K562 (cell line): ENCODE measurements around the gene GPAT2. TPM values are rescaled to one million over a fixed set of nuclear protein-coding genes. Genes with fewer than 3 reads are reported as not detected.
A peak's percentile ranks its signal among the peaks of the same experiment; 100 is the strongest.
"Not testable (repeated sequence)": the region's sequence is repeated elsewhere in the genome, so short reads cannot be mapped to it uniquely, and the experiment has no call there.

Experiments used
- ATAC-seq: fragments of 200-7000 bp; cut with Tn5 transposase; 3 replicates; pipeline ENCODE4 v1.9.1; 2020; ENCODE audit warnings: moderate library complexity
- BruUV-seq: library from RNA; stranded (reverse); fragments of 400-500 nt; replicated peaks from 2 replicates; lab custom pipeline; 2021; lab: Mats Ljungman, UMichigan
- CTCF ChIA-PET: fragments of 300-600 bp; formaldehyde crosslinking; extraction: SDS; loops from one replicate; lab custom pipeline; 2021; ENCODE audit warnings: low intra/inter-chr PET ratio; lab: Yijun Ruan, JAX
- POLR2A ChIA-PET: fragments of 300-600, 350-650 bp; sonication (Branson Sonifier 250); formaldehyde crosslinking; extraction: SDS; loops from one replicate; lab custom pipeline; 2021; ENCODE audit warnings: antibody characterized with exemption, inconsistent platforms; lab: Yijun Ruan, JAX
- DNase-seq, 4 experiments: peaks; one replicate each; pipeline versions ENCODE4 v3.0.0 to v3.0.0-alpha.2; 2011 to 2018; ENCODE audit warnings: low spot score in 3 of 4, mixed read lengths in 3 of 4; ENCODE audit errors: extremely low read depth in 1 of 4
- FAIRE-seq: peaks from 2 replicates; lab custom pipeline; 2011; peaks lifted over from hg19 to GRCh38; lab: Jason Lieb, UNC
- H2AFZ ChIP-seq: 2 replicates; pipeline ENCODE4 v1.6.0; 2011; ENCODE audit warnings: low read depth, low read length, control low read depth, inconsistent platforms
- H3K27ac ChIP-seq: fragments of 200-600 bp; 3 replicates; pipeline ENCODE4 v1.8.0; 2011; ENCODE audit warnings: low read depth, mild to moderate bottlenecking, control low read depth, inconsistent platforms, low read length, moderate library complexity, mixed read lengths; ENCODE audit errors: extremely low read depth
- H3K27me3 ChIP-seq, 2 experiments: fragments of 300-600 bp in 1 of 2; 2 replicates in 1 of 2; 3 replicates in 1 of 2; pipeline versions ENCODE4 v1.6.0 to v1.8.0; 2011; ENCODE audit warnings: inconsistent platforms in 2 of 2, low read length in 2 of 2, mild to moderate bottlenecking in 1 of 2, mixed read lengths in 1 of 2, moderate library complexity in 1 of 2; ENCODE audit not compliant: control insufficient read depth in 2 of 2, insufficient read depth in 2 of 2
- H3K36me3 ChIP-seq: fragments of 300-600 bp; 3 replicates; pipeline ENCODE4 v1.8.0; 2011; ENCODE audit warnings: mild to moderate bottlenecking, low read length, inconsistent platforms; ENCODE audit not compliant: control insufficient read depth, insufficient read depth
- H3K4me1 ChIP-seq, 2 experiments: fragments of 200-600 bp in 1 of 2; replicated peaks in 1 of 2; 2 replicates in 1 of 2; 3 replicates in 1 of 2; pipeline versions ENCODE4 v1.5.1 to v1.8.0; 2011; ENCODE audit warnings: inconsistent platforms in 2 of 2, low read length in 2 of 2, mild to moderate bottlenecking in 1 of 2, mixed read lengths in 1 of 2, moderate library complexity in 1 of 2; ENCODE audit not compliant: control insufficient read depth in 2 of 2, insufficient read depth in 2 of 2
- H3K4me2 ChIP-seq: 2 replicates; pipeline ENCODE4 v1.6.1; 2011; ENCODE audit warnings: low read length, control low read depth, inconsistent platforms, mixed read lengths; ENCODE audit not compliant: insufficient read depth
- H3K4me3 ChIP-seq: fragments of 200-600 bp; sonication (generic), shearing (Covaris generic); 2 replicates; pipeline ENCODE4 v1.5.1; 2016; ENCODE audit warnings: control low read depth, inconsistent platforms
- H3K79me2 ChIP-seq: fragments of 200-600 bp; 3 replicates; pipeline ENCODE4 v1.8.0; 2011; ENCODE audit warnings: low read length, inconsistent platforms; ENCODE audit not compliant: control insufficient read depth, insufficient read depth
- H3K9ac ChIP-seq, 2 experiments: 2 replicates each; pipeline versions ENCODE4 v1.6.0 to v1.6.1; 2011; ENCODE audit warnings: low read depth in 2 of 2, low read length in 2 of 2, control low read depth in 1 of 2, inconsistent platforms in 1 of 2, mild to moderate bottlenecking in 1 of 2, mixed read lengths in 1 of 2; ENCODE audit not compliant: insufficient read depth in 1 of 2
- H3K9me1 ChIP-seq: one replicate; pipeline ENCODE4 v1.6.0; 2011; ENCODE audit warnings: inconsistent platforms, mild to moderate bottlenecking, low read length, moderate library complexity; ENCODE audit not compliant: control insufficient read depth, insufficient read depth
- H3K9me3 ChIP-seq: replicated peaks from 2 replicates; pipeline ENCODE4 v1.5.1; 2011; ENCODE audit warnings: low read depth, low read length, inconsistent platforms; ENCODE audit not compliant: control insufficient read depth, insufficient read depth
- H4K20me1 ChIP-seq: replicated peaks from 2 replicates; pipeline ENCODE4 v1.6.1; 2011; ENCODE audit warnings: low read length, inconsistent platforms, mixed read lengths; ENCODE audit not compliant: control insufficient read depth, insufficient read depth
- FOSL1 ChIP-seq: fragments of 200-800 bp; sonication (Bioruptor generic); conservative IDR thresholded peaks from 2 replicates; pipeline ENCODE4 v1.6.1; 2016; ENCODE audit warnings: missing genetic modification characterization, missing compliant biosample characterization
- RAD21 ChIP-seq, 2 experiments: fragments of 250-450 bp in 1 of 2; fragments of 450-650 bp in 1 of 2; sonication (Bioruptor Pico) in 1 of 2; formaldehyde crosslinking in 1 of 2; IDR thresholded peaks in 1 of 2; conservative IDR thresholded peaks in 1 of 2; 2 replicates each; pipeline versions ENCODE4 v1.4.0 to v1.8.0; 2020 to 2022; ENCODE audit warnings: mild to moderate bottlenecking in 2 of 2, moderate library complexity in 1 of 2
- WGBS: fragments of 100-300 bp; shearing (Covaris generic); methylation state at CpG from one replicate; pipeline ENCODE4 v1.1.6; 2016; ENCODE audit warnings: low coverage, mixed read lengths; ENCODE audit not compliant: insufficient coverage; ENCODE audit errors: missing lambda C conversion rate; 5-methylcytosine and 5-hydroxymethylcytosine counted together
- in situ Hi-C: fragments of 300-500 bp; cut with MboI; formaldehyde crosslinking; loops from 4 replicates; pipeline ENCODE4 v1.15.0; 2018; ENCODE audit warnings: inconsistent platforms, mixed read lengths
- intact Hi-C: fragments of 100-400 bp; cut with micrococcal nuclease; formaldehyde crosslinking; loops from 2 replicates; pipeline ENCODE4 v1.14.2; 2022
- polyA plus RNA-seq, 8 experiments: library from polyadenylated mRNA; depleted of rRNA in 4 of 8; stranded (reverse) in 5 of 8; unstranded in 3 of 8; fragments of >200 nt; fragmentation: Nextera tagmentation in 2 of 8; fragmentation: Illumina TruSeq in 1 of 8; extraction: Ambion mirVana in 2 of 8; extraction: Trizol in 1 of 8; gene quantifications; 2 replicates each; pipeline versions ENCODE4 v1.2.1 to v1.2.3, GENCODE V29; 2011 to 2014; ENCODE audit warnings: inconsistent platforms in 1 of 8, missing spikeins in 1 of 8
- total RNA-seq, 7 experiments: library from RNA; depleted of rRNA in 6 of 7; stranded (reverse); fragments of >200 nt in 6 of 7; fragmentation: Illumina TruSeq in 2 of 7; extraction: Trizol in 2 of 7; gene quantifications; 2 replicates each; pipeline versions ENCODE4 v1.2.1 to v1.2.3, GENCODE V29; 2011 to 2021; ENCODE audit warnings: low replicate concordance in 1 of 7
- TF ChIP-seq, protein P1 (sequence below): fragments of 200-800 bp; sonication (Bioruptor generic); IDR thresholded peaks from 2 replicates; pipeline ENCODE4 v1.6.1; 2017; ENCODE audit warnings: missing genetic modification characterization, missing compliant biosample characterization
- TF ChIP-seq, protein P2 (sequence below), 3 experiments: IDR thresholded peaks in 2 of 3; conservative IDR thresholded peaks in 1 of 3; 2 replicates each; pipeline ENCODE4 v1.5.1; 2011 to 2012; ENCODE audit warnings: low read length in 3 of 3, mild to moderate bottlenecking in 3 of 3, control low read depth in 2 of 3, improper control_type of control experiment in 1 of 3, inconsistent platforms in 1 of 3, low read depth in 1 of 3, mixed read lengths in 1 of 3, moderate library complexity in 1 of 3; ENCODE audit not compliant: insufficient read depth in 2 of 3

GPAT2 gene
- total and polyA plus RNA-seq, 9 of the 15 experiments (the other 6 are each of a cell fraction or from before 2014, with no cell fraction given), result 0.01 to 1.2 (median 0.22) TPM; not detected in 3

DNA sequence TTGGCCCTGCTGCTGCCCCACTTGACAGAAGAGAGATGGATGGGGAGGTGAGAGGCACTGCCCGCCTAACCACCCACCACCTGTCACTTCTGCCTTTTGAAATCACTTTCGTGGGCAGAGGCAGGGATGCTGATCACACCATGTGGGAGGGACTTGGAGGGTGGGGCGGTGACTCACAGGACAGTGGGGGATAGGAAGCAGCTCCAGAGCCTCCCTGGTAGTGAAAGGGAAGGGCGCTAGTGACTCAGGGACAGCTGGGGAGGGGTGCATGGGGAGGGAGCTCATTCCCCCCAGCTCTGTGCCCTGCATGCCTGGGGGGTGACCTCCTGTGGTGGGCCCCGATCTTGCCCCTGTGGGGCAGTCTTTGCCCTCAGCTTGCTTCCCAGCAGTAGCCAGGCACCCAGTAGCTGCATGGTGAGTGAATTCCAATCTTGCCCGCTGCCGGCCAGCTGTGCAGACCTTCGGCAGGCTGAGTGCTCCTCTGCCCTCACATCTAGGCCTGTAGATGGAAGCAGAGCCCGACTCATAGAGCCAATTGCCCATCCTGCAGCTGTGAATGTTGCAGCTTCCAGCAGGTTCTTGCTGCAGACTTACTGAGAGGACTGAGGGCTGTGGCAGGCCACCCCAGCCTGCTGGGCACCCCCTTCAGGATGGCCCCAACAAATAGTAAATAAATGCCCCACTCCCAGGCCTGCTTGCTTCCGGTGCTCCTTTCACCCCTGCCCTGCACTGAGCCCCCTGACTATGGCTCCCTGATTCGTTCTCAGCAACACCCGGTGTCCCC, 28.6 kb upstream of the GPAT2 start:
- H4K20me1 ChIP-seq, CTCF ChIA-PET, H3K4me2 ChIP-seq, H2AFZ ChIP-seq, H3K36me3 ChIP-seq, H3K4me1 ChIP-seq, H3K9me1 ChIP-seq, H3K27ac ChIP-seq, BruUV-seq, intact Hi-C loops, H3K79me2 ChIP-seq, H3K4me3 ChIP-seq, H3K9ac ChIP-seq, H3K27me3 ChIP-seq, H3K9me3 ChIP-seq: not testable (repeated sequence)
- in situ Hi-C loops, result loop anchor here (5.0 kb wide), 1 partner anchor 1554 kb away; no protein-coding TSS in a partner anchor
- WGBS, result 6% methylated on average over 6 of the region's 12 CpGs
- peak; percentile 65 for FAIRE-seq
- POLR2A ChIA-PET, result interaction anchor here (0.6 kb wide), 2 partner anchors 128 to 1072 kb away, joined by 3 read pairs; no protein-coding TSS in a partner anchor
- DNase-seq, result peak in 1 of 4 experiments; percentile 3
- TF ChIP-seq, protein P1, sequence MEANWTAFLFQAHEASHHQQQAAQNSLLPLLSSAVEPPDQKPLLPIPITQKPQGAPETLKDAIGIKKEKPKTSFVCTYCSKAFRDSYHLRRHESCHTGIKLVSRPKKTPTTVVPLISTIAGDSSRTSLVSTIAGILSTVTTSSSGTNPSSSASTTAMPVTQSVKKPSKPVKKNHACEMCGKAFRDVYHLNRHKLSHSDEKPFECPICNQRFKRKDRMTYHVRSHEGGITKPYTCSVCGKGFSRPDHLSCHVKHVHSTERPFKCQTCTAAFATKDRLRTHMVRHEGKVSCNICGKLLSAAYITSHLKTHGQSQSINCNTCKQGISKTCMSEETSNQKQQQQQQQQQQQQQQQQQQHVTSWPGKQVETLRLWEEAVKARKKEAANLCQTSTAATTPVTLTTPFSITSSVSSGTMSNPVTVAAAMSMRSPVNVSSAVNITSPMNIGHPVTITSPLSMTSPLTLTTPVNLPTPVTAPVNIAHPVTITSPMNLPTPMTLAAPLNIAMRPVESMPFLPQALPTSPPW (CRISPR knock-in tag), result peak; percentile 35; the same call in 1 of the 2 replicates
- TF ChIP-seq RAD21 (CRISPR knock-in tag; conservative IDR thresholded peaks at IDR 0.05 in 1 of 2, IDR thresholded peaks at IDR 0.05 in 1 of 2), result peak in 1 of 2 experiments; percentile 34; a peak in 2 of 4 replicates
- TF ChIP-seq FOSL1, result peak; percentile 50; the same call in 1 of the 2 replicates
- TF ChIP-seq, protein P2, sequence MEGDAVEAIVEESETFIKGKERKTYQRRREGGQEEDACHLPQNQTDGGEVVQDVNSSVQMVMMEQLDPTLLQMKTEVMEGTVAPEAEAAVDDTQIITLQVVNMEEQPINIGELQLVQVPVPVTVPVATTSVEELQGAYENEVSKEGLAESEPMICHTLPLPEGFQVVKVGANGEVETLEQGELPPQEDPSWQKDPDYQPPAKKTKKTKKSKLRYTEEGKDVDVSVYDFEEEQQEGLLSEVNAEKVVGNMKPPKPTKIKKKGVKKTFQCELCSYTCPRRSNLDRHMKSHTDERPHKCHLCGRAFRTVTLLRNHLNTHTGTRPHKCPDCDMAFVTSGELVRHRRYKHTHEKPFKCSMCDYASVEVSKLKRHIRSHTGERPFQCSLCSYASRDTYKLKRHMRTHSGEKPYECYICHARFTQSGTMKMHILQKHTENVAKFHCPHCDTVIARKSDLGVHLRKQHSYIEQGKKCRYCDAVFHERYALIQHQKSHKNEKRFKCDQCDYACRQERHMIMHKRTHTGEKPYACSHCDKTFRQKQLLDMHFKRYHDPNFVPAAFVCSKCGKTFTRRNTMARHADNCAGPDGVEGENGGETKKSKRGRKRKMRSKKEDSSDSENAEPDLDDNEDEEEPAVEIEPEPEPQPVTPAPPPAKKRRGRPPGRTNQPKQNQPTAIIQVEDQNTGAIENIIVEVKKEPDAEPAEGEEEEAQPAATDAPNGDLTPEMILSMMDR (IDR thresholded peaks at IDR 0.05 in 2 of 3, conservative IDR thresholded peaks at IDR 0.05 in 1 of 3; ENCODE audit: insufficient read depth in 2 of 3, low read depth in 1 of 3, low read length in 3 of 3), result peak in 2 of 3 experiments; percentile 18 to 19; a peak in 1 of 6 replicates
- ATAC-seq, result peak; percentile 76

DNA sequence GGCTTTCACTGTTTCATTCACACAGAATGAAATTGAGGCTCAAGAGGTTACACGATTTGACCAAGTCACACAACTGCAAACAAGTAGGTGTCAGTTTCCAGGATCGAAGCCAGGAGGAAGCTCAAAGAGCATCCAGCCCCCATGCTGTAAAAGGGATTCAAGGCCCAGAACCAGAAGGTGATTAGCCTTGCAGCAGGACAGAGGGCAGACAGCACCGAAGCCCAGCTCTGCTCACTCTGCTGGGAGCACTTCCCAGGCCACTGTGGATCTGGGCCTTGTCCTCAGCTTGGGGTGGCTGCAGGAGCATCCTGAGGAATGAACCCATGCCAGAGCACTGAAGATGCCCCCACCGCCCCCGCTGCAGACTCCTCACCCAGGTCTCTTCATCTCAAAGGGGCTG, 27.8 kb upstream of the GPAT2 start:
- H2AFZ ChIP-seq, H3K4me3 ChIP-seq, H3K9me1 ChIP-seq, BruUV-seq, CTCF ChIA-PET, POLR2A ChIA-PET, FAIRE-seq, DNase-seq, H3K36me3 ChIP-seq, H4K20me1 ChIP-seq, ATAC-seq, intact Hi-C loops, H3K27ac ChIP-seq, H3K4me1 ChIP-seq, H3K9me3 ChIP-seq, H3K79me2 ChIP-seq, H3K9ac ChIP-seq, H3K4me2 ChIP-seq, H3K27me3 ChIP-seq: not testable (repeated sequence)
- WGBS, result 0% methylated on average over 3 of the region's 5 CpGs
- in situ Hi-C loops, result loop anchor here (5.0 kb wide), 1 partner anchor 1555 kb away; no protein-coding TSS in a partner anchor
